RWPE1 (cell line): ENCODE measurements around the gene NRF1.

Experiments
- CTCF ChIA-PET: fragments of 350-600 bp; sonication (Branson Sonifier 250); formaldehyde crosslinking; extraction: SDS; loops from one replicate; lab custom pipeline; 2021; lab: Yijun Ruan, JAX
- POLR2A ChIA-PET: fragments of 400-600 bp; formaldehyde crosslinking; extraction: SDS; loops from one replicate; lab custom pipeline; 2020; ENCODE audit warnings: antibody characterized with exemption; ENCODE audit not compliant: low non-redundant PET; lab: Yijun Ruan, JAX
- DNase-seq: peaks from one replicate; pipeline ENCODE4 v3.0.0; 2012; ENCODE audit warnings: low spot score
- H3K27ac ChIP-seq: fragments of 450-650 bp; 2 replicates; pipeline ENCODE4 v1.5.1; 2017
- TF ChIP-seq, protein P1 (sequence below): fragments of 450-650 bp; conservative IDR thresholded peaks from 2 replicates; pipeline ENCODE4 v1.5.1; 2017; ENCODE audit warnings: low read depth, mild to moderate bottlenecking

The NRF1 gene

DNA sequence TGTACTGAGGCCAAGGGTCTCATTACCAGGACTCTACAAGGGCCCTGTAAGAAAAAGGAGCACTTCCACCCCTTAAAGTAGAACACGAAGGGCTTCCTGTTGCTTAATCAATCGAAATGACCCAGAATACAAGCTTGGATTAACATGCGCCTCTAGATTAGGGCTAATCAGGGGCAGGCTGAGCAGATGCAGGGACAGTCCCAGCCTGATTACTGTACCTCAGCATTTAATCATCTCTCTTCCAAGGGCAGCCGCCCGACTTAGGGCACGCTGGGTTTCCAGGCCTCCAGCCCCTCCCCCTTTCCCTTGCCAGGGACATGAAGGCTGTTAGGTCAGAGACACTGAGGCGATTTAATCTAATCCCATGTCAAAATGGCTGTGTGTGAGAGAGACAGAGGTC is 138.6 kb downstream of the NRF1 start:
- no peak for DNase-seq
- H3K27ac ChIP-seq = no peak overlapping the region
- ChIA-PET CTCF (no interaction called here), POLR2A (no interaction called here)
- TF ChIP-seq, protein P1, sequence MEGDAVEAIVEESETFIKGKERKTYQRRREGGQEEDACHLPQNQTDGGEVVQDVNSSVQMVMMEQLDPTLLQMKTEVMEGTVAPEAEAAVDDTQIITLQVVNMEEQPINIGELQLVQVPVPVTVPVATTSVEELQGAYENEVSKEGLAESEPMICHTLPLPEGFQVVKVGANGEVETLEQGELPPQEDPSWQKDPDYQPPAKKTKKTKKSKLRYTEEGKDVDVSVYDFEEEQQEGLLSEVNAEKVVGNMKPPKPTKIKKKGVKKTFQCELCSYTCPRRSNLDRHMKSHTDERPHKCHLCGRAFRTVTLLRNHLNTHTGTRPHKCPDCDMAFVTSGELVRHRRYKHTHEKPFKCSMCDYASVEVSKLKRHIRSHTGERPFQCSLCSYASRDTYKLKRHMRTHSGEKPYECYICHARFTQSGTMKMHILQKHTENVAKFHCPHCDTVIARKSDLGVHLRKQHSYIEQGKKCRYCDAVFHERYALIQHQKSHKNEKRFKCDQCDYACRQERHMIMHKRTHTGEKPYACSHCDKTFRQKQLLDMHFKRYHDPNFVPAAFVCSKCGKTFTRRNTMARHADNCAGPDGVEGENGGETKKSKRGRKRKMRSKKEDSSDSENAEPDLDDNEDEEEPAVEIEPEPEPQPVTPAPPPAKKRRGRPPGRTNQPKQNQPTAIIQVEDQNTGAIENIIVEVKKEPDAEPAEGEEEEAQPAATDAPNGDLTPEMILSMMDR = no peak

DNA sequence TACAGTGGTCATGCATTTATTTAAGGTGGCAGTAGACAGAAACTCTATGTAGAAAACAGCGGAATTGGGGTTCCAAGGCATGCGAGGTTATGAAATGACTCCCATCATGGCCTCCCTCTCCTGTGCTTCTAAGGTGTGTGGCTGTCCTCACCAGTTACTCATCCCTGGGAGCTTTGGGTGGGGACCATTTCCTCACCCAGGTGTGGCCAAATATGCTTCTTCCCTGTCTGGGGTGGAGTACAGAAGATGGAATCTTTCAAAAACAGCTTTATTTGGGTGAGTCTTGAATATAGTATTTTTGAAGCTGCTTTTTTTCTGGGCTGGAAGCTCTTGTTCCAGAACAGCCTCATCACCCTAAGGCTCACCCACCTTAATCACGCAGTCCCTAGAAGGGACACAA is 139.0 kb downstream of the NRF1 start:
- ChIA-PET POLR2A (no interaction called here), CTCF (no interaction called here)
- no peak for DNase-seq
- no peak overlapping the region for H3K27ac ChIP-seq
- TF ChIP-seq, protein P1 = no peak

DNA sequence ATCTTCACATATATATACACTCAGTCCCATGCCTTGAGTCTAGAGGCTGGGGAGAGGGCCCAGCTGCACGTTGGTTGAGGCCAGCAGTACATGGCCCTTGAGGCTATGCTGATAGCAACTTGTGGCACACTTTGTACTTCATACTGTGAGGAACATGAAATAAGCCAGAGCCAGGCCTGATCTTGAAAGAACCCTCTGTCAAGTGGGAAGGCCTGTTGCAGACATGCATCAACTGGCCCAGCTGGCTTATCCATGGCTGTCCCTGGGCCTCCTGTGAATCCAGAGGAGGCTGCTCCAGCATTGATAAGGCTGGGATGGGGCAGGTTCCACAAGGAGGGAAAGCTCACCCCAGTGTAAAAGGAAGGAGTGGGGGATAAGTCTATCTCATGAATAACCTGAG is 140.4 kb downstream of the NRF1 start:
- H3K27ac ChIP-seq = no peak overlapping the region
- CTCF ChIA-PET = no interaction called here
- POLR2A ChIA-PET = no interaction called here
- TF ChIP-seq, protein P1 = no peak
- no peak for DNase-seq

DNA sequence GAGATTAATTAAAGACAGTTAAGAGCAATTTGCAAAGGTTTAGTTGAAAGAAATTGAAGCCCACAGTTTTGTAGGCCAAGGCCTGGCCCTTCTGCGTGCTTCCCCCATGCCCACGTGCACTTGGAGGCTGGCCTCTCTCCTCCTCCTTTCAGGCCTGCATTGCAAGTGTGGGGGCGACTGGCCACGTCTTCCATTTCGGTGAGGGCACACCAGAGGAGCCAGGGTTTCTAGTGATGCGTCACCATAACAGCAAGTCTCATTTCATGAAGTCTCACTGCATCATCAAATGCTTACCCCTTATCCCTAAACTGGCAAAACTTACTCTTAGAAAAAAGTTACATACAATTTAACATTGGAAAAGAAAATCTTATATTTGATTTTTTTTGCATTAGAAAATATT is 141.2 kb downstream of the NRF1 start:
- no peak for DNase-seq
- ChIA-PET POLR2A (no interaction called here), CTCF (no interaction called here)
- TF ChIP-seq, protein P1 = no peak
- H3K27ac ChIP-seq = no peak overlapping the region

DNA sequence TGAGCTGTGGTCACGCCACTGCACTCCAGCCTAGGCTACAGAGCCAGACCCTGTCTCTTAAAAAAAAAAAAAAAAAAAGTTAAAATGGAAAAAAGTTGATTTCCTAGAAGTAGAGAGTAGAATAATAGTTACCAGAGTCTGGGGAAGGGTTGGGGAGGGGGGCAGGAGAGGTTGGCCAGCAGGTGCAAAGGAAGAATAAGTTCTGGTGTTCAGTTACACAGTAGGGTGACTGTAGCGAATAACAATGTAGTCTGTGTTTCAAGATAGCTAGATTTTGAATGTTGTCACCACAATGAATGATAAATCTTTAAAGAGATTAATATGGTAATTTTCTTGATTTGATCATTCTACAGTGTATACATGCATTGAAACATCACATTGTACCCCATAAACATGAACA is 142.9 kb downstream of the NRF1 start:
- CTCF ChIA-PET = no interaction called here
- no peak for DNase-seq
- no peak overlapping the region for H3K27ac ChIP-seq
- TF ChIP-seq, protein P1 = no peak
- POLR2A ChIA-PET = no interaction called here

DNA sequence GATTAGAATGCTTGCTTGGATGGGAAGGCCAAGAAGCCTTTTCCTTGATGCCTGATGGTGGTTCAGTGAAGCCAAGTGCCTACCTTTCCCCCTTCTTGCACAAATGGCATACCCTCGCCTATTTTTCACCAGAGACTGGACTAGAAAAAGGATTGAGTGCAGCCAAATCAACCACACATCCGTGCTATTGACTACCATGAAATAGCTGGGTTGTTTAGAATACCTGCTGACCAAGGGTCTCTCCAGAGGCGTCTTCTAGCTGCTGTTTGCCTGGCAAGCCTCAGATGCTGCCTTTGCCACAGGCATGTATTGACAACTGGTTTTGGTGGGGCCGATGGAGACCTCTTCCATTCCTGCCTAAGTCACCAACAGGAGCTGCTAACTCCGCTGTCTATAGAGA is 146.5 kb downstream of the NRF1 start:
- ChIA-PET CTCF (no interaction called here), POLR2A (no interaction called here)

More for the DNA sequence above, 146.5 kb downstream of the NRF1 start:
- no peak for DNase-seq
- no peak overlapping the region for H3K27ac ChIP-seq
- TF ChIP-seq, protein P1 = no peak
